Large intestine (tissue), 3 donors: Measurements from ENCODE around the gene SNAPC1. TPM values are rescaled to one million over a fixed set of nuclear protein-coding genes. Genes with fewer than 3 reads are reported as not detected.
A peak's percentile ranks its signal among the peaks of the same experiment; 100 is the strongest.
"Not testable (repeated sequence)": the region's sequence is repeated elsewhere in the genome, so short reads cannot be mapped to it uniquely, and the experiment has no call there.

ENCODE experiments used
- DNase-seq, 2 donors: peaks; one replicate each; pipeline versions ENCODE4 v3.0.0 to v3.0.0-alpha.2; 2013
- H3K27ac ChIP-seq: one replicate; pipeline ENCODE4 v1.5.1; 2013; ENCODE audit warnings: low read length
- H3K27me3 ChIP-seq: 2 replicates; pipeline ENCODE4 v1.6.1; 2013; ENCODE audit warnings: low read length; ENCODE audit not compliant: control insufficient read depth, insufficient read depth
- H3K36me3 ChIP-seq: 2 replicates; pipeline ENCODE4 v1.6.1; 2013; ENCODE audit warnings: low read length; ENCODE audit not compliant: control insufficient read depth, insufficient read depth
- H3K4me1 ChIP-seq: one replicate; pipeline ENCODE4 v1.6.1; 2013; ENCODE audit warnings: low read length; ENCODE audit not compliant: control insufficient read depth, insufficient read depth
- H3K4me3 ChIP-seq: one replicate; pipeline ENCODE4 v1.5.1; 2013; ENCODE audit warnings: low read length
- H3K9me3 ChIP-seq: one replicate; pipeline ENCODE4 v1.6.1; 2013; ENCODE audit warnings: mild to moderate bottlenecking, low read depth, low read length, moderate library complexity; ENCODE audit not compliant: control insufficient read depth
- WGBS: methylation state at CpG from one replicate; pipeline ENCODE4 v1.1.5; 2013; ENCODE audit warnings: low lambda C conversion rate; ENCODE audit not compliant: insufficient coverage; 5-methylcytosine and 5-hydroxymethylcytosine counted together
- polyA plus RNA-seq: library from polyadenylated mRNA; unstranded; fragments of 120-200 nt; gene quantifications from one replicate; pipeline ENCODE4 v1.2.1, GENCODE V29; 2013

SNAPC1 gene
- polyA plus RNA-seq, 1 donor, result 5.6 TPM

DNA sequence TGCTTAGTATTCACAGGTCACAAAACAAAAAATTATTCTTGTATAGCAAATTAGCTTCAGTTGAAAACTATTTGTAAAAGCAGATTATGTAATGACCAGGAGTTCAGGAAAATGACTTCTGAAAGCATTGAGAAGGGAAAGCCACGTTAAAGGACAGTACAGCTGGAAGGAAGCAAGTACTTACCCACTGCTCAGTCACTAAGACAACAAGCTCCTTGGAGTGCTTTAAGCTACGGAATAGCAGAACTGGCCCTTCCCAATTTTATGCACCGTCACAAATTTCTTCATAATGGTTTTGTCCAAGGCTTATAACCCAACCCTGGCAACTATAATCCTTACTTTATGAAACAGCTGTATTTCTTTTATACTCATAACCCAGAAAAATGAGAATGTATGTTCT, 13.0 kb upstream of the SNAPC1 start:
- Histone ChIP-seq H3K27ac (no peak overlapping the region), H3K9me3 (no peaks in the 10 kb centered on the region)

DNA sequence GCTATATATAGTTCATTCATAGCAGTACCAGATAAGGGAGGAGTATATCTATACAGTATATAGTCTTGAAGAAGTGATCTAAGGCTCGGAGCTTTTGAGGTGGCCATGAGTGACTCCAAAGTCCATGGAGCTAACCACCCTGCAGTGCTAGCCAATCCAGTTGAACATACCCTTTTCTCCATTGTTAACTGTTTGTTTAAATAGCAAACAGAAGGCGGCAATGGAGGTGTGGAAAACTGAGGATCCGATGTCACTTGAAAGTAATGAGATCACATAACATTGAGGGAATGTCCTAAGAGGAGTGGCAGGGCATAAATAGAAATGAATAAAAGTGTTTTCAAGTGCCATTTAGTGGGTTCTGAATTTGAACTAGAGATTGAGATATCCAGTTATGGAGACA, 12.4 kb upstream of the SNAPC1 start:
- DNase-seq, result peak; percentile 17 to 72
- Histone ChIP-seq H3K36me3 (peaks cover 17% of the 10 kb centered on the region), H3K27ac (no peak overlapping the region), H3K27me3 (no peaks in the 10 kb centered on the region), H3K4me1 (peaks cover 10% of the 10 kb centered on the region), H3K4me3 (no peak overlapping the region), H3K9me3 (no peaks in the 10 kb centered on the region)
- WGBS, result 40% methylated on average over 1 of the region's 3 CpGs

More for the DNA sequence above, 13.0 kb upstream of the SNAPC1 start:
- Histone ChIP-seq H3K27me3 (no peaks in the 10 kb centered on the region), H3K36me3 (peaks cover 20% of the 10 kb centered on the region), H3K4me3 (no peak overlapping the region), H3K4me1 (peaks cover 10% of the 10 kb centered on the region)
- no peak for DNase-seq
- WGBS, result no CpG with 5 or more reads among the region's 3 CpGs

DNA sequence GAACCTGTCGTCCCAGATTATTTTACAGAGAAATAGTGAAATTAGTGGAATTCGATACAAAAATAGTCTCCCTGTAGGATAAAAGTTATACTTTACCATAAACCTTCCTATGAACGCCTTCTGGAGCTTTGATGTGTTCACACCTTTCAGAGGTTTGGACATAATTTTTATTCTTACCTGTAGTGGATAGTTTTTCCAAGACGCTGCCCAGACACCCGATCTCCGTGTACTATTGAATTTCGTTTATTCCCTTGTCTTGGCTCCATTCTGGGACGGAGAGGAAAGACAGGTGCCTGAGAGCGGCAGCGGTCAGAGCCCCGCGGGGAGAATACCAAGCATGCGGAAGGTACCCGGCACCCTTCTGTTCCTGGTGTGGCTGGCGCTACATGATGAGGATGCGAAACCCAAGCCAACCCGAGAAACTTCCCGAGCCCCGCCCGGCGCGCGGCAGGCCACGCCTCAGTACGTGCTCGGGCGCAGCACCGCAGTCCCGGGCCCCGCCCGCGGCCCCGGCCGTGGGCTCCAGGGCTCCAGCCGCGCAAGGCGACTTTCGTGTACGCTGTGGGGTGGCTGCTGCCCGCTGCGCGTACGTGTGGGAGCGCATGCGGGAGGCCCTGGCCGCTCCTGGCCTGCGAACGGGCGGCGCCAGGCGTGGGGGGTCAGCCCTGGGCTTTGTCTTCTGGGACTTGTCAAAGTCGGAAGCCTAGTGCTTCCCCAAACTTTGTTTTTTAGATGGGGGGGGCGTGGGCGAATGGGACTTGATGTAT, 11.3 kb upstream of the SNAPC1 start:
- peaks cover 10% of the 10 kb centered on the region for H3K36me3 ChIP-seq
- H3K4me3 ChIP-seq, result peak overlapping the region; percentile 55
- WGBS, result 0% methylated on average over 1 of the region's 54 CpGs
- H3K27me3 ChIP-seq, result no peaks in the 10 kb centered on the region
- H3K9me3 ChIP-seq, result no peaks in the 10 kb centered on the region
- H3K27ac ChIP-seq, result peak overlapping the region; percentile 63
- H3K4me1 ChIP-seq, result peaks cover 10% of the 10 kb centered on the region
- DNase-seq, result peak; percentile 82 to 93

GRCh38 chr14:61751475-61751989, 10.7 kb upstream of the SNAPC1 start:
- peak overlapping the region; percentile 55 for H3K4me3 ChIP-seq
- H3K36me3 ChIP-seq, result peaks cover 6% of the 10 kb centered on the region
- peaks cover 10% of the 10 kb centered on the region for H3K4me1 ChIP-seq
- no peak for DNase-seq
- 74% methylated on average over 5 of the region's 8 CpGs for WGBS
- H3K27ac ChIP-seq, result peak overlapping the region; percentile 32
- H3K9me3 ChIP-seq, result no peaks in the 10 kb centered on the region
- peaks cover 2% of the 10 kb centered on the region for H3K27me3 ChIP-seq

- no peak for DNase-seq
- 58% methylated on average over 2 of the region's 4 CpGs for WGBS
- no peaks in the 10 kb centered on the region for H3K9me3 ChIP-seq
- no peak overlapping the region for H3K27ac ChIP-seq
- no peak overlapping the region for H3K4me3 ChIP-seq
- H3K36me3 ChIP-seq, result no peaks in the 10 kb centered on the region
- H3K27me3 ChIP-seq, result peaks cover 5% of the 10 kb centered on the region
- H3K4me1 ChIP-seq, result peaks cover 10% of the 10 kb centered on the region
Observed at GRCh38 chr14:61752626-61753025, 9.6 kb upstream of the SNAPC1 start.

DNA sequence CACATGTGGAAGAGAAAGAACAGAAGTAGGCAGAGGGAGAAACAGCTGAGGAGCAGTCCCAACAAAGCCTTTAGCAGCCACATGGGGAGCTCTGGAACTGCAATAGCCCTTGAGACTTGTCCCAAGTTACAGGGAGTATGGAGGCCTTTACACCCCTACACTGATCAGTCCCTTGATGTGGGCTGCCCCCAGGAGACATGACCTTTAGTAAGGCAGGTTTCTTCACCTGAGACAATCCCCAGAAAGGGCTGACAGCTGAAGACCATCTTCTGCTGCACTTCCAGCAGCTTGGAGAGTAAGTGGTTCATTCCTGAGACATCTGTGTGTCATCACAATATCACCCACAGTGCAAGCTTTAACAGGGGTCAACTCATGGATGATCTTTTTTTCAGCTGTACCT, 8.6 kb upstream of the SNAPC1 start:
- H3K4me1 ChIP-seq, result peaks cover 10% of the 10 kb centered on the region
- no peak overlapping the region for H3K27ac ChIP-seq
- DNase-seq, result no peak
- no peaks in the 10 kb centered on the region for H3K9me3 ChIP-seq
- H3K36me3 ChIP-seq, result no peaks in the 10 kb centered on the region
- peaks cover 5% of the 10 kb centered on the region for H3K27me3 ChIP-seq
- no peak overlapping the region for H3K4me3 ChIP-seq

- no peak for DNase-seq
- Histone ChIP-seq H3K4me3 (no peak overlapping the region), H3K9me3 (no peaks in the 10 kb centered on the region), H3K27ac (no peak overlapping the region), H3K36me3 (no peaks in the 10 kb centered on the region), H3K27me3 (peaks cover 5% of the 10 kb centered on the region), H3K4me1 (peaks cover 6% of the 10 kb centered on the region)
- WGBS, result 85% methylated on average over 3 of the region's 5 CpGs
Observed at GRCh38 chr14:61754627-61755381, 7.4 kb upstream of the SNAPC1 start.

DNA sequence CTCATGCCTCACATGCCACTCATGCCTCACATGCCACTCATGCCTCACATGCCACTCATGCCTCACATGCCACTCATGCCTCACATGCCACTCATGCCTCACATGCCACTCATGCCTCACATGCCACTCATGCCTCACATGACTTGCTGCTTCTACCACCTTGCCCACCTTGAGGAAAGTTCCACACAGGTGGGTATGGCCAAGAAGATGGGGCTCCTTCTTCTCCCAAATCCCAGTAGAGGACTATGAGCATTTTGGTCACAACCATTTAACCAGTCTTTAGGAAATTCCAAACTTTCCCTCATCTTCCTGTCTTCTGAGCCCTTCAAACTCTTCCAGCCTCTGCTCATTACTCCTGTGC, 6.9 kb upstream of the SNAPC1 start:
- not testable (repeated sequence) for H3K27ac ChIP-seq, H3K4me3 ChIP-seq, H3K9me3 ChIP-seq

GRCh38 chr14:61756135-61756534, 6.1 kb upstream of the SNAPC1 start:
- Histone ChIP-seq H3K4me1 (no peaks in the 10 kb centered on the region), H3K4me3 (no peak overlapping the region), H3K9me3 (no peaks in the 10 kb centered on the region), H3K36me3 (no peaks in the 10 kb centered on the region), H3K27ac (no peak overlapping the region), H3K27me3 (peaks cover 5% of the 10 kb centered on the region)
- no peak for DNase-seq
- 83% methylated on average over 1 of the region's 2 CpGs for WGBS

More for the DNA sequence above, 6.9 kb upstream of the SNAPC1 start:
- H3K27me3 ChIP-seq, DNase-seq, H3K4me1 ChIP-seq, H3K36me3 ChIP-seq: not testable (repeated sequence)

- Histone ChIP-seq H3K27me3 (peaks cover 5% of the 10 kb centered on the region), H3K4me3 (no peak overlapping the region), H3K27ac (no peak overlapping the region), H3K4me1 (peaks cover 9% of the 10 kb centered on the region), H3K9me3 (no peaks in the 10 kb centered on the region), H3K36me3 (no peaks in the 10 kb centered on the region)
- DNase-seq, result no peak
- 100% methylated on average over 3 of the region's 7 CpGs for WGBS
Observed at GRCh38 chr14:61759878-61760277, 2.3 kb upstream of the SNAPC1 start.
